GM19467 (cell line): ENCODE data around the gene LRRC37A3.
"Not testable (repeated sequence)": the region's sequence is repeated elsewhere in the genome, so short reads cannot be mapped to it uniquely, and the experiment has no call there.

ENCODE experiments used
- ATAC-seq: cut with Tn5 transposase; IDR thresholded peaks from one replicate; pipeline ENCODE4 v1.9.1; 2021; ENCODE audit warnings: mild to moderate bottlenecking, moderate library complexity; ENCODE audit not compliant: unreplicated experiment

The LRRC37A3 gene

DNA sequence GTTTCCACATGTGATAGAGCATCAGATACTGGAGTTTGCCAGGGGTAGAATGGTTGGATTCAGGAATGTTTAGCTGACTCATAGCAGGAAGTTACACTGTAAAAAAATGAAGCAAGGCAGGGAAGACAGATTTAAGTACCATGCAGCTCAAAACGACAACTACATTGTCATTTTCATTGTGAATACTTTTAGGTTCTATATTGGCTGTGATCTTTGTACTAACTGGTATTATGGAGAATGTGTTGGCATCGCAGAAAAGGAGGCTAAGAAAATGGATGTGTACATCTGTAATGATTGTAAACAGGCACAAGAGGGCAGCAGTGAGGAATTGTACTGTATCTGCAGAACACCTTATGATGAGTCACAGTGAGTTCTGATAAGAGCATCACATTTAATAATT is 8.2 kb upstream of the LRRC37A3 start:
- ATAC-seq: not testable (repeated sequence)

- not testable (repeated sequence) for ATAC-seq
Observed at GRCh38 chr17:64926430-64926829, 7.2 kb upstream of the LRRC37A3 start.

DNA sequence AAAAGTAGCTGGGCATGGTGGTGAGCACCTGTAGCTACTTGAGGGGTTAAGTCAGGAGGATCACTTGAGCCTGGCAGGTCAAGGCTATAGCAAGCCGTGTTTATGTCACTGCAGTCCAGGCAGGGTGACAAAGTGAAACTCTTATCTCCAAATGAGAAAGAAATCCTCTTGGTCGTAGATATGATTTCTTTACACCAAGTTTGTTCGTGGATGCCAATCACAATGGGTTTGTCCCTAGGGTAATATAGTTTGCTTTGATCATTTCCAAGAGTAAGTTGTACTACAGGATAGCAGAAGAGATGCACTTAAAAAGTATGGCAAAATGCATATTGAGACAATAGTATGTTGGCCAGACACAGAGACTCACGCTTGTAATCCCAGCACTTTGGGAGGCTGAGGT is 6.0 kb upstream of the LRRC37A3 start:
- not testable (repeated sequence) for ATAC-seq

DNA sequence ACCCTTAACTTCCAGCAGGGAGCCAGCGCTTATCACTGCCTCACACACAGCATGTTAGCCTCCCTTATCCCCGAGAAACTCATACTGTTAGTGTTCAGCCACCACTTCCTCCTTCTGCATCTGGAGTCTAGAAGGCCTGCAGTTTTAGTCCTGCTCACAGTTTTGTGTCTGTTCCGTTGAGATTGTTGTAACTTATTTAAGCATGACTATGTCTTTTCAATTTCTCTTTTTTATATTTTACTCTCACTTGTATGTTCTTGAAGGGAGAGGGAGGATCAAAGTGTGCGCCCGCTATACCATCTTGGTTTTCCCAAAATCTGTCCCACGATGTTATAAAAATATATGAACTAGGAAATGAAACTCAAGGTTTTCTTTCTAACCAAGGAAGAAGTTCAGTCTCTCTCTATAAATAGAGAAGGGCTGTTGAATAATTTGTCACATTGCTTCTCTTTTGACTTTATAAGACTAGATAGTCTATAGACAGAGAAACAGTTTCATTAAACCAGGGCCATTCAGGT is 3.8 kb upstream of the LRRC37A3 start:
- not testable (repeated sequence) for ATAC-seq

- no peak for ATAC-seq
Observed at GRCh38 chr17:64920419-64921172, 1.3 kb upstream of the LRRC37A3 start.

DNA sequence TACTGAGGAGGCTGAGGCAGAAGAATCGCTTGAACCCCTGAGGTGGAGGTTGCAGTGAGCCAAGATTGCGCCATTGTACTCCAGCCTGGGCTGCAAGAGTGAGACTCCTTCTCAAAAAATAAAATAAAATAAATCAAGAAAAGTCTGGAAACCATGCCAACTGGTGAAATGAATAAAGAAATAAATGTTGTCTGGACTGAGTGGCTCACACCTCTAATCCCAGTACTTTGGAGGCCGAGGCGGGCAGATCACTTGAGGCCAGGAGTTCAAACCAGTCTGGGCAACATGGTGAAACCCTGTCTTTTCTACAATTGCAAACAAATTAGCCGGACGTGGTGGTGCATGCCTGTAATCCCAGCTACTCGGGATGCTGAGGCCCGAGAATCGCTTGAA is 744 bp upstream of the LRRC37A3 start:
- ATAC-seq: no peak

- ATAC-seq: peak; percentile 33
Observed at GRCh38 chr17:64918842-64919288, 413 bp downstream of the LRRC37A3 start.

GRCh38 chr17:64917540-64917939 is 1.7 kb downstream of the LRRC37A3 start:
- not testable (repeated sequence) for ATAC-seq

- not testable (repeated sequence) for ATAC-seq
Observed at GRCh38 chr17:64915244-64915643, 4.0 kb downstream of the LRRC37A3 start.

DNA sequence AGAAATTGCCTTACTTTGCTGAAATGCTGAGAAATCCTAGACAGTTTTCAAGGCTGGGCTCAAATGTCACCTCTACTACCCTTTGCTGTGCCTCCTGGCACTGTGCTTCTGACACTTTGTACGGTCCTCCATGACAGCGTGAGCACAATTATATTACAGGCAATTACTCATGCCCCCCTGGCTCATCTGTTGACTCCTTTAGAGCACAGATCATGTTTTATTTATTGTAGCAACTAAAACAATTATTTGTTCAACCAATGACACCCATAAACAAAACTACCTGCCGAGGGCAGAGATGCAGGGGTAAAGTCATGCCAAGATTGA is 9.1 kb downstream of the LRRC37A3 start:
- not testable (repeated sequence) for ATAC-seq

DNA sequence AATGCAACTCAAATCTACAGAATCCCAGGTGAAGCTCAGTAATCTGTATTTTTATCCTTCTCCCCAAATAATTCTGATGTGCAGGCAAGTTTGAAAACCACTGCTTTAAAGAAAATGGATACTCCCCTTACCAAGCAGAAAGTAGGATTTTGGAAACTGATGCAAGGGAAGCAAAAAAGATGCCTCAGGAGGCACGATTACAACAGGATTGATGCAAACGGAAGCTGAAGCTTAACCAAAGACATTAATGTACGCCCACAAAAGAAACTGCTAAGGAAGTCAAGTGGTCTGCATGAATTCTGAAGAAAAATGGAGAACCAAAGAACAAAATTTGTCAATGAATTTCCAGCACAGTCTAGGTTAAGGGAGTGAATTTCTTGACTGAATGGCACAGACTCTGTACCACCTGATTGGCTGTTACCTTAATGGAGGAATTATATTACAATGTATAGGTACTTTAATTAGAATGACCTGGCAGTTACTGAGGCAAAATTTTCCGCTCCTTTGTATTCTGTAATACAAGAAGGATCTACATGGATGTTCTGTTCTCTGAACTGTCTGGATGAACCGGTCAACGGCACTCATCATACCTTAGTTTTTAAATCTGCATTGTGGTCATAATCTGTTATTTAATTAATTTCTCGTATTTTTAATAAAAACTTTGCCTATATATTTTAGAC is 9.6 kb downstream of the LRRC37A3 start:
- ATAC-seq: not testable (repeated sequence)

DNA sequence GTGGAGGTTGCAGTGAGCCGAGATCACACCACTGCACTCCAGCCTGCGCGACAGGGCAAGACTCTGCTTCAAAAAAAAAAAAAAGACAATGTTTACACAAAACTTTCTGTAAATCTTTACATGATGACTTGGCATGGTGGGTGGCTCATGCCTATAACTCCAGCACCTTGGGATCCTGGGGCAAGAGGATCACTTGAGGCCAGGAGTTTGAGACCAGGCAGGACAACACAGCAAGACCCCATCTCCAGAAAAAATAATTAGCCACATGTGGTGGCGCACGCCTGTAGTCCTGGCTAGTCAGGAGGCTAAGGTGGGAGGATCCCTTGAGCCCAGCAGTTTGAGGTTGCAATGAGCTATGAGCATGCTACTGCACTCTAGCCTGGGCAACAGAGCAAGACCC is 15.2 kb downstream of the LRRC37A3 start:
- ATAC-seq: not testable (repeated sequence)

GRCh38 chr17:64897136-64897535 is 22.1 kb downstream of the LRRC37A3 start:
- not testable (repeated sequence) for ATAC-seq

- not testable (repeated sequence) for ATAC-seq
Observed at GRCh38 chr17:64874210-64874609, 45.1 kb downstream of the LRRC37A3 start.

- not testable (repeated sequence) for ATAC-seq
Observed at GRCh38 chr17:64847504-64848466, 71.5 kb downstream of the LRRC37A3 start.

GRCh38 chr17:64846892-64847291 is 72.4 kb downstream of the LRRC37A3 start:
- ATAC-seq: not testable (repeated sequence)

DNA sequence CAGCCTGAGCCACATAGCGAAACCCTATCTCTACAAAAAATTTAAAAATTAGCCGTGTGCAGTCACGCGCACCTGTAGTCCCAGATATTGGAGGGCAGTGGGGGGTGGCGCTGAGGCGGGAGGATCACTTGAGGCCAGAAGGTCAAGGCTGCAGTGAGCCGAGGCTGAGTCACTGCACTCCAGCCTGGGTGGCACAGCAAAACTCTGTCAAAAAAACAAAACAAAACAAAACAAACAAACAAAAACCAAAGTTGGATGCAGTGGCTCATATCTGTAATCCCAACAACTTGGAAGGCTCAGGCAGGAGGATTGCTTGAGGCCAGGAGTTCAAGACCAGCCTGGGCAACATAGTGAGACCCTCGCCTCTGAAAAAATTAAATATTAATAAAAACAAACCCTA is 75.4 kb downstream of the LRRC37A3 start:
- ATAC-seq: not testable (repeated sequence)

GRCh38 chr17:64842900-64843299 is 76.4 kb downstream of the LRRC37A3 start:
- ATAC-seq: not testable (repeated sequence)

DNA sequence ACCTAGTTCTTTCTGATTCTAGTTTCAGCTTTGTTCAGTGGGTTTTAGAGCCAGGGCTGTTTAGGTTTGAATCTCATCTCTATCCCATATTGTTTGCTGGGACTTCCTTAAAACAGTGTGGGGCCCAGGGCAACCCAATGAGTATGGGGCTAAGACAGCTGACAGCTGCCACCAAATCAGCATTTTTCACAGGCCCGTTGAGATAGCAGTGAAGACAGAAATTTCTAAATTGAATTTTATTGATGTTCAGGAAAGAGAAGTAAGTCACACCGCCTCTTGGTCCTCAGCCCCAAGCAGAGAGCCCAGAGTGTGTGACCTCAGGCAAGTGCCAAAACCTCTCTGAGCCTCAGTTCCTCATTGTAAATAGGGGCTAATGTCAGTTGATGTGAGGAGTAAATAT is 78.3 kb downstream of the LRRC37A3 start:
- not testable (repeated sequence) for ATAC-seq

DNA sequence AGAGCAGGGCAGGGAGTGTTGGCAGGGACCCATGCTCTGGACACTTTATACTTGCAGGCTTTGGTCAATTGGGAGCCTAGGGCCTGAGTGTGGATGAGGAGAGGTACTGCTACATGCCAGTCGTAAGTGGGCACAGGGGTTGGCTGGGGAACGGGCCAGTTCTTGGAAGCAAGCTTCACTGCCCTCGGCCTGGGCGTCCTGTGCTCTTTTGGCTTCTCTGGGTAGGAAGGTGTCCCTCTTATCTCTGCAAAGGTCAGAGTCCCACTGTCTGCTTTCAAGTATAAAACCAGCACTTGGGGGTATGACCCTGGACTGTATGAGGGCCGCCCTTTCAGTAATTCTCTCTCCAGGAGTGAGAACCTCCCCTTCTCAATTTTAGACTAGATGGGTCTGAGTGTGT is 80.8 kb downstream of the LRRC37A3 start:
- not testable (repeated sequence) for ATAC-seq
